CD4-positive, alpha-beta T cell treated with Interleukin-17A for 4 hours (primary cell): ENCODE data around the gene CWF19L2.
"Not testable (repeated sequence)": the region's sequence is repeated elsewhere in the genome, so short reads cannot be mapped to it uniquely, and the experiment has no call there.

ENCODE experiments used
- DNase-seq: peaks from one replicate; pipeline ENCODE4 v3.0.0-alpha.2; 2020; ENCODE audit warnings: mixed read lengths

Gene CWF19L2

DNA sequence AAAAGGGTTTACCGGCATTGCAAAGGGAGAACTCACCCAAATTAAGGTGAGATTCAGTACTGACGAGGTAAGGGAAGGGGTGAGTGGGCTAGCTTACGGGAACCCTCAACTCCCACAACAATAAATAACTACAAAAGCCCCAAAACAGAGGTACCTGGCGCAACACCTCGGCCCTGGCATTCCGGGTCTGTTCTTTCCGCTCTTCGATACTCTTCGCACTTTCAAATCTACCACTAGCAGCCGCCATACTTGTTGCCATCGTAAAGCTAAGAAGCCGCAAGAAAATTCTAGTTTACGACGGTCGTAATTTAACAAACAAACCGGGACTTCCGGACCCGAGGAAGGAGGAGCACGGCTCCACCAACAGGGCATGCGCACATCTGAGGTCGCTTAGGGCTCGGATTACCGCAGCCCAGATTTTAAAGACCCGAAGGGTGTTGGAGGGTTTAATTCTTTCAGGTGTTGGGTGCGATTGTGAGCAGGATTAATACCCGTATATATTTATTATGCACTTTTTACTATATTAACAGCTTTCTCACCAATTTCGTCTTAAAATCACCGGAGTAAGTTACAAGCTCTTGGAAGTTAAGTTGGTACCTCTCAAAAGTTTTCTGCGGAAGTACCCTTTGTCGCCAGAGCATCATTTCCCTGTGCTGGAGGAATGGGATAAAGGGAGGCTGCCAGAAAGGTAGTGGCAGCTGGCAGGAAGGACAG, at the start of gene CWF19L2:
TSS of gene CWF19L2 (minus strand) at position 268 of the 714 bp plus-strand sequence. CDS start at position 259, 9 bp downstream.
- peak; percentile 89 for DNase-seq

DNA sequence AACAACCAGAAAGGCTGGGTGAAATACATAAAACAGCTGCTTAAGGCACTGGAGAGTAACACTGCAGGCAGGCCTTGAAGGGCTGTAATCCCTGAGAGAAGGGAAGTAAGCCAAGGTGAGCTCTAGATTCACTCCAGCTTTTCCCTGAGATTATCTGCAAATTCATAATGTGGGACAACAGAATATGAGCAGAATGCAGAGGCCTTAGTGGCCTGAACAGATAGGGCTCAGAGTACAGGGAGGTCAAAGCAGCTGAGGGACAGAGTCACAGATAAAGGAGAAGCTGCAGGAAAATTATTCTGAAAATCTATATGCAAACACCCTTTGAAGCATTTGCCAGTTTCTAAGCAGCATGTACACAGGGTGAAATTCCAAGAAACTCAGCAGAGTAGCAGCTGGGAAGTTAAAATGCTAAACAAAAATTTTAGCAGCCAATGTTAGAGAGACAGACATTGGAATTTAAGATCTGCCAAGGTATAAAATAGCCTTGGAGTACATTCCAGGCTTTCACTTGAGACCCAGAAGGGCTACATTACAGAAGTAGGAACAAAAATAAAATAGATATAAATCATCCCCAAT, 48.1 kb upstream of the CWF19L2 start:
- DNase-seq: no peak

DNA sequence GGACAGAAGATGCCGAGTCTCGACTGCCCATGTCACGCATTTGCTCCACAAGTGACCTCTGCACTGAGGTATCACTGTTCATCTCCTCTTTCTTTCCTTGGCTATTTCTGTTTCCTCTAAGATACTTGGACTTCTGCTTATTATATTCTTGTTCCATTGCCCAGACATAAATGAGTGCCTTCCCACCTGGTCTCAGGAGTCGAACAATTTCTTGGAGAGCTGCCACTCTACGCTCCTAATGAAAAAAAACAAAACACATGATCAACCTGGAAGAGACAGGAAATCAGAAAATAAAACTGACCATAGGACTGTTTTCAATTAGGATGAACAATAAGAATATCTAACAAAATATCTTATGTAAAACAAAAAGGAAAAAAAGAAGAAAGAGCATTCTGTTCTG, 47.4 kb upstream of the CWF19L2 start:
- DNase-seq: no peak

DNA sequence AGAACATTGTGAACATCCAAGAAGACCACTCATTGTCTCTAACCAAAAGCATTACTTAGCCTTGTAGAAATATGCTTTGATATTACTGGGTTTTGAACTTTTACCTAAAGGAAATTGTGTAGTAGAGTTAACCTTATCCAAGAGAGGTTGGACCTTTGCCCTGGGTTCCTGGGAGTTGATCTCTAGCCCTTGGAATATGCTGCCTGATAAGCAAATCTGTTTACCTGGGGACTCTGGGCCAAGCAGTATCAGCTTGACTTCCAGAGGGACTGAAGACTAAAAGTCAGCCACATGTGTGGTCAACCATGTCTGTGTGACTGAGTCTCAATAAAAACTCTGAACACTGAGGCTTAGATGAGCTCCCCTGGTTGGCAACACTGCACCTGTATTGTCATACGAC, 44.1 kb upstream of the CWF19L2 start:
- DNase-seq: no peak

DNA sequence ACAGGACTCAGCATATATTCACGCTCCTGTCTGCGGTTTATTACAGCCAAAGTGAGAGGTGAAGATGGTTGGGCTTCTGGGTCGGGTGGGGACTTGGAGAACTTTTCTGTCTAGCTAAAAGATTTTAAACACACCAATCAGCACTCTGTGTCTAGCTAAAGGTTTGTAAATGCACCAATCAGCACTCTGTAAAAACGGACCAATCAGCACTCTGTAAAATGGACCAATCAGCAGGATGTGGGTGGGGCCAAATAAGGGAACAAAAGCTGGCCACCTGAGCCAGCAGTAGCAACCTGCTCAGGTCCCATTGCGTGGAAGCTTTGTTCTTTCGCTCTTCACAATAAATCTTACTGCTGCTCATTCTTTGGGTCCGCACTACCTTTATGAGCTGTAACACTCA, 39.7 kb upstream of the CWF19L2 start:
- DNase-seq: not testable (repeated sequence)

DNA sequence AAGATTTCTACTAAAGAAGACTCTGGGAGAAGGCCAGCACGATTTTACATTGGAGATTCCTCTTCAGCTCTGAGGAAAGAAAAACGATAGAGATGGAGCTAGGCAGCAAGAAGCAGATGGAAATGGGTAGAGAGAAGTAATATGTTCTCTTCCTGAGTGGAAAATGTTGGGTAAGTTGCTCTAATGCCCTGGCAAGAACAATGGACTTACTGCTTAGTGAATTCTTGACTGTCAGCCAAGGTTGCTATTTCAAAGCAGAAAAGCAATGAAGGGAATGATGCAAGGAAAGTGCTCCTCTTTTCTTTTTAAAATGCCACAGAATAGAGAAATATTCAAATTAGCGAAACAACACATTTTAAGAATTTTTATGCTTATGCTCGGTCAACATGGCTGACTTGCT, 38.4 kb upstream of the CWF19L2 start:
- DNase-seq: no peak

DNA sequence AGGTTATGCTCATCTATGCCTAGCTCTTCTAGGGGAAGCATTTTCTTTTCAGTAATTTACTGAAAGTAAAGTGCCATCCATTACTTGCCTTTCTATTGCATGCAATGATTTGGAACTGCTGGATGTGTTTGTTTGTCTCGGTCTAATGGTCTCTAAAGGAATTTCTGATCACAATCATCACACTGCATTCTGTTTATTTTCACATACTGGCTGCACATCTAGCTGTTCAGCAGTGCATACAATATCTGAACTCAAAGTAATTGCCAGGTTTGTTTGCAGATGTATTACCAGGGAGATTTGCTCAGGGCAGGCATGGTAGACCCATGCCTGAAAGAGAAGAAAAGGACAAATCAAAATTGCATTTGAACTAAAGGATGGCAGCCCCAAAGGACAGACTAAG, 36.4 kb upstream of the CWF19L2 start:
- DNase-seq: no peak

DNA sequence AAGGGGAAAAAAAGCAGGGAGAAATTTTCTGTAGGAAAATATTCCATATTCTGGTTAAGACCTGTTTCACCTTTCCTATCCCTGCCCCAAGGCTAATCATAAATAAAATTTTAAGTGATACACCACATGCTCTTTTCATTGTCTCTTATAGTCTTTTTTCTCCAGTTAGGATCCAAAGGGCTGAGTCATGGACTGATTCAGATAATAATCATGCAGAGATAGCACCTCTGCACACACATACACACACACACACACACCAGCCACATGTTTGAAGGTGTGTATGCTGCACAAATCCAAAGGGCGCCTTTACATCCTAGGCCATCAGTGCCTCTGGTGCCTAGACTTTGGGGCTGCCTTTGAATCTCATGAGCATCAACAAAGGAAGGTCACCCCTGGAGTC, 35.5 kb upstream of the CWF19L2 start:
- DNase-seq: no peak

DNA sequence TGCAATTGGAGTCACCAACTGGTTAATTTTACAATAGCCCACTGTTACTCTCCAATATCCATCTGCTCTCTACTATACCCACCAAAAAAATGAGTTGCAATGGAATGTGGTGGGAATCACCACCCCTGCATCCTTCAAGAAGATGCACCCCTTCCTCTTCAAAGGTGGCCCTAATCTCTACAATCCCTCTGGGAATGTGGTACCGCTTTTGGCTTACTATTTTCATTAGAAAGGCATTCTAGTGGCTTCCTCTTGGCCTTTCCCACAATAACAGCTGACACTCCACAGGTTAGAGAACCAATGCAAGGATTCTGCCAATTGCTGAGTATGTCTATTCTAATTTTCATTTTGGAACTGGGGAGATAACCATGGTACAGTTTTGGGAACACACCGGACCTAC, 33.2 kb upstream of the CWF19L2 start:
- no peak for DNase-seq

DNA sequence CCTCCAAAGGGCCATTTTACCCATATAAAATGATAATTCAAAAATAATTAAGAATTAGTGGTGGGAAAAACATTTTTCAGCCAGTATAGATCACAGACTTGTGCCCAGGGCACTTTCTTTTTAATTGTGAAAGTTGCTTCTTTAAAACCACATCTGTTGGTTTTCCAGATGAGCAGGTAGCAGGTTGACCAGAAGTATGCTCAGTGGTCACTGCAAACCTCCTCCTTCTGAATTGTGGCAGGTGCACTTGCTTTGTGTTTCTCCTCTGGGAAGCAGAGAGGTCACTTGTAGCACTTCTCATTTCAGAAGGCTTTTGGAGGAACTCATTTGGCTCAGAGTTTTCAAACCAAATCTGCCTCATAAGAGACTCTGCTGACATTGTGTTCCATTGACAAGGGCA, 24.6 kb upstream of the CWF19L2 start:
- DNase-seq: no peak

DNA sequence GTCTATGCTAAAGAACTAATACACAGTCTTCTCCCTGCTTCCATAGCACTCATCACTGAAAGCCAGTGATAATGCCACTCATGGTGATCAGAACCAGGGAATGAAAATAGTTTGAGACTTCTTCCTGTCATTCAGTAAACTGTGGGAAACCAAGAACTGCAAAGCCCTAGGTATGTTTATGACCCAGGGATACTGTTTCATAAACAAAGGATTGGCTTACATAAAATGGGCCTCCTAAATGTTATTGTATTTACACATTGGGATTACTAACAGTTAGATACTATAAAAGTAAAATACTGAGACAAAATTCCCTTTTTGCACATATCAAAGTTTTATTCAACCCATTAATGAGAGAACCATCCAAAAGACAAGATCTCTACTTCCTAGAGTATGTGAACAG, 21.3 kb upstream of the CWF19L2 start:
- no peak for DNase-seq

DNA sequence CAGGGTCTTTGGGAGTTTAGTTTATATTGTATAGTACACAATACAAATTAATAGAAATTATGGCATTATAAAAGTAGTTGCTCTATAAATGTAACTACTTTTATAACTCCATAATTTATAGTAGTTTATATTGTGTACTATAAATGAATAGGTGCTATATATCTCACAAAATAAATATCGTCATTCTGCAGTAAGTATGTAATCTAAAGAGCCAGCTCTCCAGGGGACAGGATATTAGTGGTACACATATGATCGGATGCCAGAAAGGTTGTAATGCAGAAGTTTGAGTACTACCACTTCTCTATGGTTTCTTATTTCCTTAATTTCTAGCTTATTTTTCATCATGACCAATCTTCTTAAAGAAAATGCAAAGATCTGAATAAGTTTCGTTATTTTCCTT, 20.2 kb upstream of the CWF19L2 start:
- no peak for DNase-seq

DNA sequence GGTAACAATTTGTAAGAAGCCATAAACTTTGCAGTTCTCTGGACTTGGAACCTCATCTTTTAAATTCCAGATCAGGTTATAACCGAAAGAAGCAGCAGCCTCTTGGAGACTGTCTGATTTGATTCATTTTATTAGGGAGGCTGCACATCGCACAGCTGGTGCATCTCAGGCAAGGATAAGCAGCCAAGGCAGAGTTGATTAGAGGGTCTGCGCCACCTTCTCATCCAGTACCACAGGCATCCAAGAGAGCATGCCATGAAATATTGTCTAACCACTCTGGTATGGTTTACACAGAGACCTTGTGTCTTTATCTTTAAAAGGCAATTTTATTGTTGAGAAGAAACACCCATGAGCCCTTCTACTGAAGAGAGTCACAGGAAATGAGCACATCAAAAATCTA, 16.2 kb upstream of the CWF19L2 start:
- DNase-seq: no peak

DNA sequence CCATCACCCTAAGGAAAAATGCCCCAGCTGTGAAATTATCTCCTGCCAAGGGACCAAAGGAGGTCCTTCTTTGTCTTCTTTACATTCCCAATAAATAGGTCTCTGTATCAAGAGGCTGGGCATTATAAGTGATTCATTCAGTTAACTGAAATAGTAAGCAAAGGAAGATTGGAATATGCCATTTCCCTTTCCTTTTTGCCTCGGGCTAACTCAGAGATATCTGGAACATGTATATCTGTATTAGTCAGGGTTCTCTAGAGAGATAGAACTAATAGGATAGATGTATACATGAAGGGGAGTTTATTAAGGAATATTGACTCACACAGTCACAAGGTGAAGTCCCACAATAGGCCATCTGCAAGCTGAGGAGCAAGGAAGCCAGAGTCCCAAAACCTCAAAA, 15.3 kb upstream of the CWF19L2 start:
- no peak for DNase-seq

DNA sequence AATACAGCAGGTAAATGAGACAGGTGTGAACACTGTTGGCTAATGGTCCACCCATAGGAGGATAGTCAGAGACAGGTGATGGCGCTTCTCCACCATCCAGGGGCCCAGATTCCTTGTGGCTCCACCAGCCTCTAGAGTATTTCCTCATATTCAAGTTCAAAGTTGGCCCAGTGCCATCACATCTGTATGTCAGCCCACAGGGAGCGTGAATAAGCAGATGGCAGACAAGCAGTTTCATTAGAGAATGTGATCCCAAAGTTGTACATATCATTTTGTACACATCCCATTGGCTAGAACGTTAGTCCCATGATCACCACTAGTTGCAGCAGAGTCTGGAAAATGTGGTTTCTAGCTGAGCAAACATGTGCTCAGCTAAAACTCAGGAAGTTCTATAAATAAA, 11.0 kb upstream of the CWF19L2 start:
- DNase-seq: no peak

DNA sequence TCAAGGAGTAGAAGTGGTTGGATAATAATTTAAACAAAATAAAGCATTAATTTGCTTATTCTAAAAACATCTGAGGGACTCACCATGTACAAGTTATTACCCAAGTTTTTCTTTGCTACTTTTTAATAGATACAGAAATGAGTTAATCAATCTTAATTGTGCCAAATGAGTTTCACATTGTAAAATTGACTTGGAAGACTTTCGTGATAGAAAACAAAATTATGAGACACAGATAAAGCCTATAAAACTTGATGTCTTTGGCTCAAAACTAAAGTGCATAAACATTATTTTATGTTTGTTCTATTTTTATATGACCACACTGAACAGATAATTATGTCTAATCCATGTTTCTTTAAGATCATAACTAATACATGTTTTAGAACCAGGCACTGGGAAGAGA, 10.1 kb upstream of the CWF19L2 start:
- no peak for DNase-seq

DNA sequence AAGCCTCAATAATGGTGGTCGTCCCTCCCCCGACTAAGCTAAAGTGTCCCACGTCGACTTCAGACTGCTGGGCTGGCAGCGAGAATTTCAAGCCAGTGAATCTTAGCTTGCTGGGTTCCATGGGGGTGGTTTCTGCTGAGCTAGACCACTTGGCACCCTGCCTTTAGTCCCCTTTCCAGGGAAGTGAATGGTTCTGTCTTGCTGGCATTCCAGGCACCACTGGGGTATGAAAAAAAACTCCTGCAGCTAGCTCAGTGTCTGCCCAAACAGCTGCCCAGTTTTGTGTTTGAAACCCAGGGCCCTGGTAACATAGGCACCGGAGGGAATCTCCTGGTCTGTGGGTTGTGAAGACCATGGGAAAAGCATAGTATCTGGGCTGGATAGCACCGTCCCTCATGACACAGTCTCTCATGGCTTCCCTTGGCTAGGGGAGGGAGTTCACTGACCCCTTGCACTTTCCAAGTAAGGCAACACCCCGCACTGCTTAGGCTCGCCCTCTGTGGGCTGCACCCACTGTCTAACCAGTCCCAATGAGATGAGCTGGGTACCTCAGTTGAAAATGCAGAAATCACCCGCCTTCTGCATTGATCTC, 8.7 kb upstream of the CWF19L2 start:
- DNase-seq: not testable (repeated sequence)

DNA sequence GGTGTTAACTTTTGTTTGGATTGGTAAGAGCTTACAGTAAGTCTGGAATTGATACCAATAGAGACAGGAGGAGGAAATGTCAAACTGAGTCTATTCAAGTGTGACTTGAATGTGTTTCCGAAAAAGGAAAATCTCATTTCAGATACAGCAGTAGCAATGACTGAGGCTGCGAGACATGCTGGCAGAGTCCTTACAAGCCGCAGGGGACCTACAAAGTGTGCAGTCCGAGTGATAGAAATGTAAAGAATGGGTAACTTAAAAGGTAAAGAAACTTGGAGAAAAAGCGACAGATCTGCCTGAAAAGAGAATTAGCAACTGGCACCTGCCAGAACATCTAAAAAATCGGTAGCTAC, 444 bp downstream of the CWF19L2 start:
- peak; percentile 13 for DNase-seq

DNA sequence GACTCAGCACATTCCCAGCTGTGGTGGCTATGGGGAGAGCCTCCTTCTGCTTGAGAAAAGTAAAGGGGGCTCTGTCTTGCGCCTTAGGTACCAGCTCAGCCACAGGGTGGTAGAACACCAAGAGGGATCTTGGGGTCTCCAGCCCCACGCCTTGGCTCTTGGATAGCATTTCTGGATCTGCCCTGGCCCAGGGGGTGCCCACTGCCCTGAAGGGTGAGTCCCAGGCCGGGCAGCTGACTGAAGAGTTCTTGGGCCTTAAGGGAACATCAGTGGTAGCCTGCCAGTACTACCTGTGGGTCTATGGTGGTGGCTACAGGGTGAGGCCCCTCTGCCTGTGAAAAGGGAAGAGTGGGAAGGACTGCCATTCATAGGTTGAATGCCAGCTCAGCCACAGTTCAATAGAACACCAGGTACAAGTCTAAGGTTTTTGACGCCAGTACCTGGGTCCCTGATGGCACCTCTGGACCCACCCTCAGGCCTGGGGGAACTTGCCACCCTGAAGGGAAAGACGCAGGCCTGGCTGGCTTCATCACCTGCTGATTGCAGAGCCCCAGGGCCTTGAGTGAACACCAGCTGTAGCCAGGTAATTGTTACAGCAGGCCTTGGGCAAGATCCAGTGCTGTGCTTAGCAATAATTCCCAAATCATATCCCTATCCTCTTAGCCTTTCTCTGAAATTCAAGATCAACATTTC, 3.9 kb downstream of the CWF19L2 start:
- no peak for DNase-seq

DNA sequence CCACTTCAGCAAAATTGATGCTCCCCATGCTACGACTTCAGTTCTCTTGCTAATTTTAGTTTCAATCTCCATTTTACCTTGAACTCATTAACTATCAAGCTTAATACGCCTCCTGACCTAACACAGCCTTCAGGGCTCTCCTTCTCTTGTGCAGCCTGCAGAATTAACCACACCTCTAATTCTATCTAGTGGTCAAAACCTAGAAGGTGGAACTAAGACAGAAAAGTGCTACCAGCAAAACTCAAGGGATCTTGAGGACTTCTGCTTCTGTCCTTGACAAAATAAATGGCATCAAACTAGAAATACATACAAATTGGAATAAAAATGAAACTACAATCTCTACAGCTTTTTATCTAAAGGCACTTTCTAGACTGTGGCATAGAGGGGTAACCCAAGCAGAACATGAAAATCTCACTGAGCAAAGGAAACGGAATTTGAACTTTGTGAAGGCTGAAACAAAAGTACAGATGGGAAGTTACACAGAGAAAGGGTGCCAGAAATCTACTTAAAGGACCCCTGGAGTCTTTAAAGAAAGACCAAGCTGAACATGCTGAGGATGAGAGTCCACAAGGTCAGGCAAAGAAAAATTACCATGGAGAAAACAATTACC, 10.7 kb downstream of the CWF19L2 start:
- DNase-seq: no peak

DNA sequence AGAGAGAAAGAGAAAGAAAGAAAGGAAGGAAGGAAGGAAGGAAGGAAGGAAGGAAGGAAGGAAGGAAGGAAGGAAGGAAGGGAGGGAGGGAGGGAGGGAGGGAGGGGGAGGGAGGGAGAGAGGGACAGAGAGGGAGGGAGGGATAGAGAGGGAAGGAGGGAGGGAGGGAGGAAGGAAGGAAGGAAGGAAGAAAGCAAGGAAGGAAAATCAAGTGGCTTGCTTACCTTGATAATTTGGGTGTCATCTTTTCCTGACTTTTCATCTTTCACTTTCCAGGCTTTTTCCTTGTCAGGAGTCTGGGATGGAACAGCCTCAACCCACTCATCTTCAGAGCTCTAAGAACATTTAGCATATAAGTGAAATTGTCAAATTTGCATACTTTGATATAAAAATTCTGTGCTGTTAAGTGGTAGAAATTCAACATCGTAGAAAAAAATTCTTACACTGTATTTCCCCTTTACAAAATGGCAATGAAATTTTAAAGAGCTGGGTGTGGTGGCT, 14.9 kb downstream of the CWF19L2 start:
- no peak for DNase-seq

DNA sequence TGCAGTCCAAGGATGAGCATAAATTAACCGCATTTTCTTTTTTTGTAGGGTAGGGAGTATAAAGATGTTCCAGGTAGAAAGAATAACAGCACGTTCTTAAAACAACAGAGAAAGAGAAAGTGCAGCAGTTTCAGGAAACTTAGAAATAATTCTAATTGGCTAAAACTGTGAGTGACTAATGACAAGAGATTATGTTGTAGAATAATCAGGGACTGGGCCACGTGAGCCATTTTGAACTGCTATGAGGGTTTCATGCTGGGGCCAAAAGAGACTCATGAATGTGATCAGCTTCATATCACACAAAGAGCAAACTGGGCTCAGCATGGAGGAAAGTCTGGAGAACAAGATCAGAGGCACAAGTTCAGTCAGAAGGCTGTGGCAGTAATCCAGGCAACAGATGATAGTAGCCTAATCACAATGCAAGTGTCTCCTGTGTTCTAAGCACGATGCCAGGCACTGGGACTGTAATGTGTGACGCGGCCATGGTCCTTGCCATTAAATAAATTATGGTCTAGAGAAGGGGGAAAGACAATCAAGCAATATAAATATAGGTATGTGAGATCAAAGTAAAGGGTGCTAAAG, 17.9 kb downstream of the CWF19L2 start:
- no peak for DNase-seq

DNA sequence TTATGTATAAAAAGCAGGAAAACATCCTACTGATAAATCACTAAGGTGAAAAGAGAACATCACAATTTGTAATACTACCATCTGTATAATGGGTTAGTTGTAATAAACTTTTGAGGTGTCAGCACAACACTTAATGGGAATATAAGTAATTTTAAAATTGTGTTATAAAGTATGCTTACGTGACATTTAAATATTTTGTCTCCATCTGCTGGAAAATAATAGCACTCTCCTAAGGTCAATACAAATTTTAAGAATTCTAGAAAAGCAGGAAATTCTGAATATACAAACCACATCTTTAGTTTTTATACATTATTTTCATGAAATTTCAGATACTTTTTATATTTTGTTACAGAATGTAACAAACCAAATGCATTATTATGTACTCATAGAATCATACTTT, 19.5 kb downstream of the CWF19L2 start:
- no peak for DNase-seq
